ENCODE data around the gene SBF2. TPM values are rescaled to one million over a fixed set of nuclear protein-coding genes. Genes with fewer than 3 reads are reported as not detected.

Gene SBF2
- polyA plus RNA-seq, 1 experiment = 44.4 TPM

DNA sequence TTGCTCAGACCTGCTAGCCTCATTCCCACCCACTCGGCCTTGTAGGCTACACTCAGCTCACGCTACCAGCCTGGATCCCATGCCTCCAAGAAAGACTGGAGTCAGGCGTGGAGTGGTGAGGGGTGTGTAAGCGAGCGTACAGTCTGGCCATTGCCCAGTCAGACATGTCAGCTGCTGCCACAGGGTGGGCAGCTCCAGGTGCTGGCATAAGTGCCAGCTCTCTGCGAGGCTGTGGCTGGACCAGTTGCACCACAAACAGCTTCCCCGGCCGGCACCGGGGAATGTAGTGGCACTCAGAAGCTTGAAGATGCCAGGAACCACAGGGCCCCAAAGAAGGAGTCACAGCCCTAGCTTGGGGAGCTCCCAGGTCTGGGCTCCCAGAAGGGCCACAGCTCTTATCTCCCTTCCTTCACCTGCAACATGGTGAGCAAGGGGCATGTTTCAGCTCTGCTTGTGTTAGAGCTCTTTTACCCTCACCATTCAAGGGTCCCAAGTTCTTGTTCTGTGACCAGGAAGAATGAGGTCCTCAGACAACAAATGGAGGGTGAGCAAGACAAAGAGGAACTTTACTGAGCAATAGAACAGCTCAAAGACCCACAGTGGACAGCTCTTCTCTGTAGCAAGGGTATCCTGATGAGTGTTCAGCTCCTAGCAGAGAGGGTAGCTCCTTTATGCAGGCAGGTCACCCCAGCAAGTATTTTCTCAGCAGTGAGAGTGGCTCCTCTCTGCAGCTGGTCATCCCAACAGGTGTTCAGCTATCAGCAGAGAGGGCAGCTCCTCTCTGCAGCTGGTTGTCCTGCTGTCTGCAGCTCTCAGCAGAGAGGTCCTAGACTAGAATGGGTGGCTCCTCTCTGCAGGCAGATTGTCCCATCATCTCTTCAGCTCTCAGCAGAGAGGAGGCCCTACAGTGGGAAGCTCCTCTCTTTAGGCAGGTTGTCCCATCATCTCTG lies 6.0 kb downstream of the SBF2 start:
- no peak for DNase-seq (ENCODE audit: low read depth, low spot score)
- TF ChIP-seq CTCF (IDR thresholded peaks at IDR 0.05; ENCODE audit: low read depth, low read length) = no peak
- H3K4me3 ChIP-seq (ENCODE audit: low read depth, low read length) = no peak overlapping the region
- CTCF ChIA-PET = interaction anchor here (0.5 kb wide), 1 partner anchor 17 kb away, joined by 4 read pairs; the partner anchor contains the start of gene ADM
- H3K27ac ChIP-seq (ENCODE audit: low read depth, low read length) = no peak overlapping the region
- H3K9me3 ChIP-seq (ENCODE audit: control insufficient read depth, insufficient read depth, low read length) = no peaks in the 10 kb centered on the region; the same call in 1 of the 2 replicates
- H3K27me3 ChIP-seq (ENCODE audit: control insufficient read depth, insufficient read depth, low read length) = no peaks in the 10 kb centered on the region
- POLR2A ChIA-PET = interaction anchor here (0.7 to 1.5 kb wide), 2 partner anchors 17 to 473 kb away, joined by 4 to 7 read pairs; partner anchors contain the start of gene ADM

GRCh38 chr11:10287140-10287539 lies 6.9 kb downstream of the SBF2 start:
- H3K27me3 ChIP-seq (ENCODE audit: control insufficient read depth, insufficient read depth, low read length) = no peaks in the 10 kb centered on the region
- CTCF ChIA-PET = no interaction called here
- H3K9me3 ChIP-seq (ENCODE audit: control insufficient read depth, insufficient read depth, low read length) = no peaks in the 10 kb centered on the region; the same call in 1 of the 2 replicates
- no peak overlapping the region for H3K4me3 ChIP-seq (ENCODE audit: low read depth, low read length)
- TF ChIP-seq CTCF (IDR thresholded peaks at IDR 0.05; ENCODE audit: low read depth, low read length) = no peak
- no peak overlapping the region for H3K27ac ChIP-seq (ENCODE audit: low read depth, low read length)
- POLR2A ChIA-PET = no interaction called here
- no peak for DNase-seq (ENCODE audit: low read depth, low spot score)

- Histone ChIP-seq H3K27me3 (ENCODE audit: control insufficient read depth, insufficient read depth, low read length) (no peaks in the 10 kb centered on the region), H3K27ac (ENCODE audit: low read depth, low read length) (no peak overlapping the region), H3K4me3 (ENCODE audit: low read depth, low read length) (no peak overlapping the region), H3K9me3 (ENCODE audit: control insufficient read depth, insufficient read depth, low read length) (no peaks in the 10 kb centered on the region; the same call in 1 of the 2 replicates)
- no peak for TF ChIP-seq CTCF (IDR thresholded peaks at IDR 0.05; ENCODE audit: low read depth, low read length)
- no peak for DNase-seq (ENCODE audit: low read depth, low spot score)
- ChIA-PET POLR2A (no interaction called here), CTCF (no interaction called here)
Measured at GRCh38 chr11:10285148-10285802, 8.7 kb downstream of the SBF2 start.

- Histone ChIP-seq H3K4me3 (ENCODE audit: low read depth, low read length) (no peak overlapping the region), H3K27ac (ENCODE audit: low read depth, low read length) (no peak overlapping the region), H3K27me3 (ENCODE audit: control insufficient read depth, insufficient read depth, low read length) (no peaks in the 10 kb centered on the region), H3K9me3 (ENCODE audit: control insufficient read depth, insufficient read depth, low read length) (no peaks in the 10 kb centered on the region; the same call in 1 of the 2 replicates)
- TF ChIP-seq CTCF (IDR thresholded peaks at IDR 0.05; ENCODE audit: low read depth, low read length) = no peak
- CTCF ChIA-PET = interaction anchor here (1.2 to 1.4 kb wide), 4 partner anchors 75 to 311 kb away, joined by 3 to 4 read pairs (median 3); no protein-coding TSS in a partner anchor
- DNase-seq (ENCODE audit: low read depth, low spot score) = no peak
- POLR2A ChIA-PET = no interaction called here
Measured at GRCh38 chr11:10283991-10284390, 10.0 kb downstream of the SBF2 start.

- H3K27me3 ChIP-seq (ENCODE audit: control insufficient read depth, insufficient read depth, low read length) = no peaks in the 10 kb centered on the region
- CTCF ChIA-PET = no interaction called here
Measured at GRCh38 chr11:10282117-10282516, 11.9 kb downstream of the SBF2 start.

More at GRCh38 chr11:10282117-10282516, 11.9 kb downstream of the SBF2 start:
- no peak for TF ChIP-seq CTCF (IDR thresholded peaks at IDR 0.05; ENCODE audit: low read depth, low read length)
- no peak overlapping the region for H3K27ac ChIP-seq (ENCODE audit: low read depth, low read length)
- no peaks in the 10 kb centered on the region for H3K9me3 ChIP-seq (ENCODE audit: control insufficient read depth, insufficient read depth, low read length)
- DNase-seq (ENCODE audit: low read depth, low spot score) = no peak
- H3K4me3 ChIP-seq (ENCODE audit: low read depth, low read length) = no peak overlapping the region
- POLR2A ChIA-PET = no interaction called here

All from AG04450 (cell line).